Spinal cord (tissue), 10 donors: ENCODE data around the gene CNMD. TPM values are rescaled to one million over a fixed set of nuclear protein-coding genes. Genes with fewer than 3 reads are reported as not detected.
"Not testable (repeated sequence)": the region's sequence is repeated elsewhere in the genome, so short reads cannot be mapped to it uniquely, and the experiment has no call there.

Experiments used
- DNase-seq, 6 donors: peaks; one replicate each; pipeline versions ENCODE4 v3.0.0 to v3.0.0-alpha.2; 2013 to 2015; ENCODE audit warnings: low spot score in 6 of 6, low read depth in 4 of 6
- H3K27ac ChIP-seq: one replicate; pipeline ENCODE4 v1.5.1; 2013; ENCODE audit warnings: low read depth, low read length, control low read depth
- H3K27me3 ChIP-seq: one replicate; pipeline ENCODE4 v1.6.1; 2013; ENCODE audit warnings: low read length; ENCODE audit not compliant: control insufficient read depth, insufficient read depth
- H3K36me3 ChIP-seq: one replicate; pipeline ENCODE4 v1.6.1; 2013; ENCODE audit warnings: low read length; ENCODE audit not compliant: control insufficient read depth, insufficient read depth
- H3K4me1 ChIP-seq: one replicate; pipeline ENCODE4 v1.6.1; 2013; ENCODE audit warnings: low read length; ENCODE audit not compliant: control insufficient read depth, insufficient read depth
- H3K4me3 ChIP-seq: one replicate; pipeline ENCODE4 v1.5.1; 2013; ENCODE audit warnings: low read depth, low read length, control low read depth
- H3K9me3 ChIP-seq: one replicate; pipeline ENCODE4 v1.6.1; 2013; ENCODE audit warnings: low read length; ENCODE audit not compliant: control insufficient read depth, insufficient read depth
- WGBS: methylation state at CpG from one replicate; pipeline ENCODE4 v1.1.5; 2013; ENCODE audit warnings: missing lambda C conversion rate; ENCODE audit not compliant: insufficient coverage; 5-methylcytosine and 5-hydroxymethylcytosine counted together
- polyA plus RNA-seq, 2 donors: library from polyadenylated mRNA; unstranded; fragments of 120-200 nt; gene quantifications; one replicate each; pipeline ENCODE4 v1.2.1, GENCODE V29; 2013; ENCODE audit not compliant: insufficient read length in 2 of 2
- total RNA-seq, 2 donors: library from RNA; depleted of rRNA in 1 of 2; stranded (reverse); fragments of 120-200 nt in 1 of 2; fragments of >200 nt in 1 of 2; gene quantifications; one replicate each; pipeline versions ENCODE4 v1.2.3 to v1.2.4, GENCODE V29; 2013 to 2014
- donor health status: healthy.

Gene CNMD
- total and polyA plus RNA-seq, 4 donors: 4.7 to 22.4 (median 9.7) TPM

DNA sequence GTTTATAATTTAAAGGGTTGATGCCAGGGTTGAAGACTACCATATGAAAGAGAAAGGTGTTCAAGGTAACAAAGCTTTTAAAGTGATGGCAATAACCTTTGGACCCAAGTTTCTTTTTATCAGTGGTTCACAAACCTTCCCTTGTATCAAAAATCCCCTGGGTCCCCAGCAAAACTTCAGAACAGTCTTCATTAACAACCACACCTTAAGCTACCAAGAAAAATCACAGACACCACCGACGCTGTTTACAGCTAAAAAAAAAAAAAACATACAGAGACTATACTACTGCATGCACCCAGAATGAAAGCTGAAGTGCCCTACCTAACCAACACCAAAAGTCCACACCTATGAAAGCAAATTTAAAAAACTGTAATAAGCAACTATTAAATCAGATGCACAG lies 13.4 kb downstream of the CNMD start:
- WGBS: 100% methylated on average over 2 of the region's 2 CpGs
- no peak overlapping the region for H3K4me3 ChIP-seq
- no peaks in the 10 kb centered on the region for H3K4me1 ChIP-seq
- no peaks in the 10 kb centered on the region for H3K27me3 ChIP-seq
- H3K27ac ChIP-seq: no peak overlapping the region
- DNase-seq: no peak
- H3K9me3 ChIP-seq: no peaks in the 10 kb centered on the region
- H3K36me3 ChIP-seq: peaks cover 9% of the 10 kb centered on the region

DNA sequence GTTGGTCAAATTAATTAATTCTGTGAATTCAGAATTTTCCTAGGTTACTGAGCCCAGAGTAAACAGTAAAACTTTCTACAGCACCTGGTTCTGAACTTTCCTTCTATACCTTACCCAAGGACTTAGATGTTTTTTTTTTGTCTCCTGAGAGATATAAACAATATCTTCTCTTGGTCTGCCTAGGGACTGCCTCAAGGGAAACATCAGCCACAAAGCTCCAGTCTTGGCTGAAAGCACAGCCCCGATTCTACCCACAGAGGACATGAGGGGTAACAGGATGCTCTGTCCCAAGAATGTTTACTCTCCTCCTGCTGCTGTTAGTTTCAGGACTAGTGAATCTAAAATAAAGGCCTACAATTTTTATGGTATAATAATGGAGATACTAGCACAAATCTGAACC lies 14.3 kb downstream of the CNMD start:
- Histone ChIP-seq H3K27ac (no peak overlapping the region), H3K36me3 (peaks cover 11% of the 10 kb centered on the region), H3K9me3 (no peaks in the 10 kb centered on the region), H3K4me3 (no peak overlapping the region), H3K4me1 (no peaks in the 10 kb centered on the region), H3K27me3 (no peaks in the 10 kb centered on the region)
- DNase-seq: no peak
- 83% methylated on average over 1 of the region's 1 CpG for WGBS

GRCh38 chr13:52723181-52723580 lies 16.4 kb downstream of the CNMD start:
- Histone ChIP-seq H3K27me3 (no peaks in the 10 kb centered on the region), H3K9me3 (no peaks in the 10 kb centered on the region), H3K36me3 (peaks cover 11% of the 10 kb centered on the region), H3K4me1 (no peaks in the 10 kb centered on the region), H3K4me3 (no peak overlapping the region), H3K27ac (no peak overlapping the region)
- DNase-seq: no peak
- WGBS: 100% methylated on average over 3 of the region's 4 CpGs

DNA sequence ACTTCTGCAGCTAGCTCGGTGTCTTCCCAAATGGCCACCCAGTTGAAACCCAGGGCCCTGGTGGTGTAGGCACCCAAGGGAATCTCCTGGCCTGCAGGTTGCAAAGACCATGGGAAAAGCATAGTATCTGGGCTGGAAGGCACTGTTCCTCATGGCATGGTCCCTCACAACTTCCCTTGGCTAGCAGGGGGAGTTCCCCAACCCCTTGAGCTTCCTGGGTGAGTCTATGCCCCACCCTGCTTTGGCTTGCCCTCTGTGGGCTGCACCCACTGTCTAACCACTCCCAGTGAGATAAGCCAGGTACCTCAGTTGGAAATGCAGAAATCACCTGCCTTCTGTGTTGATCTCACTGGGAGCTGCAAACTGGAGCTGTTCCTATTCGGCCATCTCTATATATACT lies 18.3 kb downstream of the CNMD start:
- 100% methylated on average over 1 of the region's 2 CpGs for whole genome bisulfite sequencing
- not testable (repeated sequence) for H3K4me3 ChIP-seq, H3K27me3 ChIP-seq

GRCh38 chr13:52720904-52721303 lies 18.7 kb downstream of the CNMD start:
- H3K9me3 ChIP-seq, H3K4me1 ChIP-seq, H3K27ac ChIP-seq, DNase-seq, H3K27me3 ChIP-seq, H3K4me3 ChIP-seq: not testable (repeated sequence)
- peaks cover 11% of the 10 kb centered on the region for H3K36me3 ChIP-seq
- WGBS: 74% methylated on average over 4 of the region's 7 CpGs

More for the DNA sequence above, 18.3 kb downstream of the CNMD start:
- not testable (repeated sequence) for H3K4me1 ChIP-seq, H3K27ac ChIP-seq, DNase-seq, H3K9me3 ChIP-seq
- peaks cover 11% of the 10 kb centered on the region for H3K36me3 ChIP-seq

GRCh38 chr13:52713894-52714293 lies 25.7 kb downstream of the CNMD start:
- peaks cover 3% of the 10 kb centered on the region for H3K4me1 ChIP-seq
- H3K36me3 ChIP-seq: no peaks in the 10 kb centered on the region
- no peak overlapping the region for H3K4me3 ChIP-seq
- no peak for DNase-seq
- 80% methylated on average over 1 of the region's 3 CpGs for WGBS
- H3K27ac ChIP-seq: no peak overlapping the region
- H3K27me3 ChIP-seq: no peaks in the 10 kb centered on the region
- H3K9me3 ChIP-seq: peaks cover 1% of the 10 kb centered on the region

DNA sequence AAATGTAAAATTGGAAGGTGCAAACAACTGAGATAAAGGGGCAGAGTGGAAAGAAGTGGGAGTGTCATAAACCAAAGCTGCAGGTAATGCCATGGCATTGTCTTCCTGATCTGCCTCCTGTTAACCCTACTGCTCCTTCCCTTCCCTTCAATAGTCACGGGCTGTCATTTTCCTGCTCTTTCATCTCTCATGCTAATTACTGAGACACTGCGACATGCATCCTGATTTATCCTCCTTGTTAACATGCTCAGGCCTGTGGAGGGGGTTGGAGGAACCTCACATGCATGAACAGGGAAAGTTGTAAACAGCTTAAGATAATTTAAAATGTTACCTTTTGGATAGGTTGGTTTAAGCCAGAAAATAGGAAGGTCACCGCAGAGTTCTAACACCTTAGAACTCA lies 27.2 kb downstream of the CNMD start:
- DNase-seq: no peak
- Histone ChIP-seq H3K36me3 (no peaks in the 10 kb centered on the region), H3K27me3 (no peaks in the 10 kb centered on the region), H3K9me3 (peaks cover 1% of the 10 kb centered on the region), H3K4me3 (no peak overlapping the region), H3K4me1 (peaks cover 3% of the 10 kb centered on the region), H3K27ac (no peak overlapping the region)
- no CpG with 5 or more reads among the region's 3 CpGs for WGBS

DNA sequence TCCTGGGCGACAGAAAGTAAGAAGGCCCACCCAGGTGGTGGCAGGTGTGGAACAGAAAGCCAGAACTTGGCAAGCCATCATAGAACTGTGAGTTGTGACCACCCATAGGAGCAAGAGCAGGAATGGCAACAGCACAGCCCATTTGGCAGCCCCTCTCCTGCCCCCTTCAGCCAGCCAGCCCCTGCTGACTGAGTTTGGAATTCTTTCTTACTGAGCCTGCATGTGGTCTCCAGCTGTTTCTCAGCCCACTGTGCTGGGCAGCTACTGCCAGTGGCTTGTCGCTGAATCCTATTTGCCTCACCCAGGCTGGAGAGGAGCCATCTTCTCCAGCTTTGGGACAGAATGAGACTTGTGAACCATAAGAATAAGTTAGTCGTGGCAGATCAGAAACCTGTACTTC lies 28.3 kb downstream of the CNMD start:
- 39% methylated on average over 2 of the region's 3 CpGs for WGBS
- Histone ChIP-seq H3K4me1 (peaks cover 3% of the 10 kb centered on the region), H3K27me3 (no peaks in the 10 kb centered on the region), H3K36me3 (no peaks in the 10 kb centered on the region), H3K9me3 (peaks cover 1% of the 10 kb centered on the region), H3K27ac (no peak overlapping the region), H3K4me3 (no peak overlapping the region)
- peak in 1 of 6 donors; percentile 15 for DNase-seq

- DNase-seq, H3K27ac ChIP-seq, H3K4me3 ChIP-seq, H3K9me3 ChIP-seq, H3K27me3 ChIP-seq, H3K4me1 ChIP-seq, H3K36me3 ChIP-seq: not testable (repeated sequence)
- WGBS: no CpG with 5 or more reads among the region's 12 CpGs
Measured at GRCh38 chr13:52708266-52708665, 31.4 kb downstream of the CNMD start.

DNA sequence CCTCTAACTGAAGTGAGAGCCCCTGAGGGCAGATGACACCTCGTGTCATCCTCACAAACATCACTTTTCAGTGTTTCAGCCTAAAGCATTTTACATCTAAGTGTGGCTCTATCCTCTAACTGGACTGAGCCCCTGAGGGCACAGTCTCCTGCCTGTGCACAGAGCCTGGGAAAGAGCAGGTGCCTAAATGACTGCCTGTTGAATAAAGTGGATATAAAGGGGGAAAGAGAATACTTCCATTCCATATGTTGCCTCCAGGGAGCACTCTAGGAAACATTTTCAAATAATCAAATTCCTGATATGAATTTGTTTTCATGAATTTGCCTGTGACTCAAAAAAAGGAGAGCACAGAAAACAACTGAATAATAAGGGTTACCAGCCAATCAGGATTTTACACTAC lies 32.2 kb downstream of the CNMD start:
- WGBS: no CpG with 5 or more reads among the region's 1 CpG
- H3K27me3 ChIP-seq: no peaks in the 10 kb centered on the region
- DNase-seq: peak in 2 of 6 donors; percentile 34 to 40
- H3K36me3 ChIP-seq: no peaks in the 10 kb centered on the region
- H3K9me3 ChIP-seq: no peaks in the 10 kb centered on the region
- no peak overlapping the region for H3K4me3 ChIP-seq
- peaks cover 3% of the 10 kb centered on the region for H3K4me1 ChIP-seq
- H3K27ac ChIP-seq: no peak overlapping the region
